ENCODE results near the gene NOP58. TPM values are rescaled to one million over a fixed set of nuclear protein-coding genes. Genes with fewer than 3 reads are reported as not detected.
"Not testable (repeated sequence)": the region's sequence is repeated elsewhere in the genome, so short reads cannot be mapped to it uniquely, and the experiment has no call there.

The NOP58 gene
- total RNA-seq, 4 donors from 2014 or later, result 35.2 to 95.2 (median 64.5) TPM

GRCh38 chr2:202307690-202308089, 42.1 kb downstream of the NOP58 start:
- WGBS, 2 donors, result 89 to 100% methylated on average over 1 to 3 of the region's 3 CpGs
- Histone ChIP-seq H3K4me3 (no peak overlapping the region), H3K36me3 (peaks cover 3 to 89% (median 34%) of the 10 kb centered on the region in 3 donors), H3K27ac (no peak overlapping the region), H3K27me3 (no peaks in the 10 kb centered on the region), H3K9me3 (no peaks in the 10 kb centered on the region), H3K4me1 (no peaks in the 10 kb centered on the region)
- intact Hi-C loops (cut with DNase I), result no loop called here
- no peak for DNase-seq
- TF ChIP-seq, protein P1, sequence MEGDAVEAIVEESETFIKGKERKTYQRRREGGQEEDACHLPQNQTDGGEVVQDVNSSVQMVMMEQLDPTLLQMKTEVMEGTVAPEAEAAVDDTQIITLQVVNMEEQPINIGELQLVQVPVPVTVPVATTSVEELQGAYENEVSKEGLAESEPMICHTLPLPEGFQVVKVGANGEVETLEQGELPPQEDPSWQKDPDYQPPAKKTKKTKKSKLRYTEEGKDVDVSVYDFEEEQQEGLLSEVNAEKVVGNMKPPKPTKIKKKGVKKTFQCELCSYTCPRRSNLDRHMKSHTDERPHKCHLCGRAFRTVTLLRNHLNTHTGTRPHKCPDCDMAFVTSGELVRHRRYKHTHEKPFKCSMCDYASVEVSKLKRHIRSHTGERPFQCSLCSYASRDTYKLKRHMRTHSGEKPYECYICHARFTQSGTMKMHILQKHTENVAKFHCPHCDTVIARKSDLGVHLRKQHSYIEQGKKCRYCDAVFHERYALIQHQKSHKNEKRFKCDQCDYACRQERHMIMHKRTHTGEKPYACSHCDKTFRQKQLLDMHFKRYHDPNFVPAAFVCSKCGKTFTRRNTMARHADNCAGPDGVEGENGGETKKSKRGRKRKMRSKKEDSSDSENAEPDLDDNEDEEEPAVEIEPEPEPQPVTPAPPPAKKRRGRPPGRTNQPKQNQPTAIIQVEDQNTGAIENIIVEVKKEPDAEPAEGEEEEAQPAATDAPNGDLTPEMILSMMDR (IDR thresholded peaks at IDR 0.05), result no peak

DNA sequence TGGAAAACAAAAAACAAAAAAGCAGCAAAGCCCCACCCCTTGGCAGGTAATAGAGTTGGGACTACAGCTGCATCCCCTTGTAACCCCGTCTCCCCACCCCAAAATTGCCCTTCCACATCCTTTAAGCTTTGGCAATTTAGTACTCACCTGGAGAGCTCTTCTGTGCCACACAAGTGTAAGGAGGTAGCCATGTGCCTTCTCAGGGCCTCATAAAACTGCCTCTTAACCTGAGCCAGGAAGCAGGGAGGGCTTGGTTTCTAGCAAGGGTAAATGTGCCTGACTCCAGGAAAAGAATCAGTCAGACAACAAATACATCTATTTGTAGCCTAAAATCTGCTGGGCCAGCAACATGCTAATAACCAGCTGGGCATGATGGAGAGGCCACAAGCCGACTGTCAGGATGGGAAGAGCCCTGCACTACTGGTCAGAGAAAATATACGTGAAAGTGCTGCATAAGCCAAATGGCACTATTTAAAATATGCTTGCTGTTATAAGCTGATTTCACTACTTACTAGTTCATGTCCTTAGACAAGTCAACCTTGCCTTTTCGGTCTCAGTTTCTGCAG, 46.3 kb downstream of the NOP58 start:
- no peak for DNase-seq
- intact Hi-C loops (cut with DNase I), result no loop called here
- Histone ChIP-seq H3K4me1 (peaks cover 0 to 11% (median 2%) of the 10 kb centered on the region in 3 donors), H3K27ac (no peak overlapping the region), H3K9me3 (no peaks in the 10 kb centered on the region), H3K4me3 (no peak overlapping the region), H3K36me3 (peaks cover 0 to 50% (median 3%) of the 10 kb centered on the region in 3 donors), H3K27me3 (no peaks in the 10 kb centered on the region)
- 86 to 94% methylated on average over 3 to 4 of the region's 4 CpGs for WGBS, 2 donors
- TF ChIP-seq POLR2A (IDR thresholded peaks at IDR 0.05), result no peak
- TF ChIP-seq, protein P1 (IDR thresholded peaks at IDR 0.05), result no peak

DNA sequence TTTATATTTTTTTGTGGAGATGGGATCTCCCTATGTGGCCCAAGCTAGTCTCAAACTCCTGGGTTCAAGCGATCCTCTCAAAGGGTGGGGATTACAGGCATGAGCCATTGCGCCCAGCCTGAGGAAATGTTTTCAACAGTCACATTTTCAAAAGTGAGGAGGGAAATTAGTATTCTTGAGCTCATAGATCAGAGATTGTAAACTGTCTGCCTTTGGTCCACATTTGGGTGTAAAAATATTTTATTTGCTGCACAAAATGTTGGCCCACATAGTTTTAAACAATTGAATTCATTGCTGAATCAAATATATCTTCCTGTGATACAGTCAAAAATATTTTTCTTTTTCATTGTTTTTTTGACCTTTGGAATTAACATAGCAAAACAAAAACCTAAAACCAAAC, 48.6 kb downstream of the NOP58 start:
- DNase-seq, result no peak
- Histone ChIP-seq H3K4me1 (peaks cover 0 to 26% (median 10%) of the 10 kb centered on the region in 3 donors), H3K4me3 (no peak overlapping the region), H3K27ac (no peak overlapping the region), H3K36me3 (peaks cover 0 to 30% (median 3%) of the 10 kb centered on the region in 3 donors), H3K9me3 (no peaks in the 10 kb centered on the region), H3K27me3 (no peaks in the 10 kb centered on the region)
- WGBS, 2 donors, result 83 to 100% methylated on average over 2 of the region's 2 CpGs
- intact Hi-C loops (cut with DNase I), result no loop called here
- TF ChIP-seq POLR2A (IDR thresholded peaks at IDR 0.05), result no peak

- 21 to 30% methylated on average over 6 of the region's 6 CpGs for WGBS, 2 donors
- peaks cover 0 to 15% (median 0%) of the 10 kb centered on the region in 3 donors for H3K36me3 ChIP-seq
- H3K4me1 ChIP-seq, result peaks cover 0 to 26% (median 10%) of the 10 kb centered on the region in 3 donors
- TF ChIP-seq POLR2A (IDR thresholded peaks at IDR 0.05), result no peak
- TF ChIP-seq, protein P1 (IDR thresholded peaks at IDR 0.05), result no peak
- intact Hi-C loops (cut with DNase I), result no loop called here
- H3K27ac ChIP-seq, result peak overlapping the region in 2 of 4 donors; percentile 20 to 49
- H3K9me3 ChIP-seq, result no peaks in the 10 kb centered on the region
- no peak for DNase-seq
- H3K27me3 ChIP-seq, result no peaks in the 10 kb centered on the region
- no peak overlapping the region for H3K4me3 ChIP-seq
Observed at GRCh38 chr2:202317080-202317857, 51.7 kb downstream of the NOP58 start.

GRCh38 chr2:202320362-202320761, 54.8 kb downstream of the NOP58 start:
- H3K9me3 ChIP-seq; DNase-seq; H3K27me3 ChIP-seq; H3K4me3 ChIP-seq; H3K27ac ChIP-seq; intact Hi-C loops (cut with DNase I): not testable (repeated sequence)
- WGBS, 2 donors, result 94 to 100% methylated on average over 3 of the region's 3 CpGs
- Histone ChIP-seq H3K36me3 (peaks cover 0 to 39% (median 0%) of the 10 kb centered on the region in 3 donors), H3K4me1 (peaks cover 0 to 26% (median 10%) of the 10 kb centered on the region in 3 donors)

DNA sequence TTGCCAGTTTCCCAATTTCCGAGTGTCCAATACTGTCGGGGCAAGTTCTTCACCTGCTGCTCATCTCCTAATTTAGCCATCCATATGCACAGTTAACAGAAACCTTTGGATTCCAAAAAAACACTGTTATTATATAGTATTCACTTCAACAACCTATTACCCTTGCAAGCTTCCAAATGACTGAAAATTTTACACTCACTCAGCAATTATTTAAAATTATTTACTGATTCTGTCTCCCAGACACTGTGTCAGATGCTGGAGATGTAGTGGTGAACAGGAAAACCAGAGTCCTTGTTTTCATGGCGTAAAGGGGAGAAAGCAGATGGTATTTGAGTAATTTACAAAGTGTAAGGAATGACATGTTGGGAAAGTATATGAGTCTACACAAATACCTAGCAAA, 56.9 kb downstream of the NOP58 start:
- Histone ChIP-seq H3K27ac (no peak overlapping the region), H3K9me3 (no peaks in the 10 kb centered on the region), H3K4me3 (no peak overlapping the region), H3K4me1 (peaks cover 0 to 9% (median 3%) of the 10 kb centered on the region in 3 donors), H3K36me3 (peaks cover 0 to 52% (median 0%) of the 10 kb centered on the region in 3 donors), H3K27me3 (no peaks in the 10 kb centered on the region)
- WGBS, 2 donors, result 95 to 98% methylated on average over 3 of the region's 3 CpGs
- TF ChIP-seq, protein P1 (IDR thresholded peaks at IDR 0.05), result no peak
- no peak for TF ChIP-seq POLR2A (IDR thresholded peaks at IDR 0.05)
- DNase-seq, result no peak
- intact Hi-C loops (cut with DNase I), result no loop called here

All from esophagus squamous epithelium (tissue), 5 donors.